Measurements from ENCODE around the gene ASTL. TPM values are rescaled to one million over a fixed set of nuclear protein-coding genes. Genes with fewer than 3 reads are reported as not detected.
A peak's percentile ranks its signal among the peaks of the same experiment; 100 is the strongest.

ASTL gene
- total and polyA plus RNA-seq, 2 of the 13 experiments (the other 11 are each of a cell fraction or from before 2014, with no cell fraction given), result not detected

- TF ChIP-seq, protein P1, sequence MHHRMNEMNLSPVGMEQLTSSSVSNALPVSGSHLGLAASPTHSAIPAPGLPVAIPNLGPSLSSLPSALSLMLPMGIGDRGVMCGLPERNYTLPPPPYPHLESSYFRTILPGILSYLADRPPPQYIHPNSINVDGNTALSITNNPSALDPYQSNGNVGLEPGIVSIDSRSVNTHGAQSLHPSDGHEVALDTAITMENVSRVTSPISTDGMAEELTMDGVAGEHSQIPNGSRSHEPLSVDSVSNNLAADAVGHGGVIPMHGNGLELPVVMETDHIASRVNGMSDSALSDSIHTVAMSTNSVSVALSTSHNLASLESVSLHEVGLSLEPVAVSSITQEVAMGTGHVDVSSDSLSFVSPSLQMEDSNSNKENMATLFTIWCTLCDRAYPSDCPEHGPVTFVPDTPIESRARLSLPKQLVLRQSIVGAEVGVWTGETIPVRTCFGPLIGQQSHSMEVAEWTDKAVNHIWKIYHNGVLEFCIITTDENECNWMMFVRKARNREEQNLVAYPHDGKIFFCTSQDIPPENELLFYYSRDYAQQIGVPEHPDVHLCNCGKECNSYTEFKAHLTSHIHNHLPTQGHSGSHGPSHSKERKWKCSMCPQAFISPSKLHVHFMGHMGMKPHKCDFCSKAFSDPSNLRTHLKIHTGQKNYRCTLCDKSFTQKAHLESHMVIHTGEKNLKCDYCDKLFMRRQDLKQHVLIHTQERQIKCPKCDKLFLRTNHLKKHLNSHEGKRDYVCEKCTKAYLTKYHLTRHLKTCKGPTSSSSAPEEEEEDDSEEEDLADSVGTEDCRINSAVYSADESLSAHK (CRISPR knock-in tag; IDR thresholded peaks at IDR 0.05; ENCODE audit: borderline replicate concordance), result no peak
- TF ChIP-seq ZNF567 (CRISPR knock-in tag; IDR thresholded peaks at IDR 0.05; ENCODE audit: borderline replicate concordance) (no peak), U2AF1 (optimal IDR thresholded peaks at IDR 0.05; ENCODE audit: low read depth, low read length) (no peak), SMAD1 (CRISPR knock-in tag; IDR thresholded peaks at IDR 0.05; ENCODE audit: borderline replicate concordance, low read depth) (no peak), ELF4 (CRISPR knock-in tag; IDR thresholded peaks at IDR 0.05; ENCODE audit: borderline replicate concordance) (no peak)
Observed at GRCh38 chr2:96120091-96120720, 18.1 kb downstream of the ASTL start (continued).

- FAIRE-seq, result no peak
- no peak for DNase-seq (ENCODE audit: low spot score)
- POLR2A ChIA-PET, result no interaction called here
- H3K4me2 ChIP-seq (ENCODE audit: low read depth, low read length), result no peak overlapping the region
- 50% methylated on average over 5 of the region's 5 CpGs for WGBS (ENCODE audit: low lambda C conversion rate)
- H2AFZ ChIP-seq (ENCODE audit: low read length), result no peak overlapping the region
- H3K9ac ChIP-seq (ENCODE audit: insufficient read depth, low read depth, low read length), result no peak overlapping the region
- H3K36me3 ChIP-seq (replicated peaks in 1 of 2; ENCODE audit: control insufficient read depth in 1 of 2, insufficient read depth in 2 of 2, low read length in 2 of 2), result no peaks in the 10 kb centered on the region
- in situ Hi-C loops (cut with HindIII; ENCODE audit: extremely low pct_ligation_motif_present, low pct_unique_long_range_greater_than_20kb) (loop anchor here (25.0 kb wide), 2 partner anchors 107 to 282 kb away; no protein-coding TSS in a partner anchor), intact Hi-C loops (cut with micrococcal nuclease; ENCODE audit: unreplicated experiment) (loop anchor here (10.0 kb wide), 2 partner anchors 55 to 95 kb away; no protein-coding TSS in a partner anchor)
- no peaks in the 10 kb centered on the region for H3K79me2 ChIP-seq (ENCODE audit: insufficient read depth, low read length)
- no peak overlapping the region for H3K27ac ChIP-seq (ENCODE audit: extremely low read length, insufficient read depth, low read length)
- H3K4me1 ChIP-seq (ENCODE audit: insufficient read depth, low read length), result peaks cover 15% of the 10 kb centered on the region; the same call in 1 of the 2 replicates
- no peak overlapping the region for H3K4me3 ChIP-seq (replicated peaks in 1 of 3; ENCODE audit: insufficient read depth in 1 of 3, low read depth in 2 of 3, low read length in 3 of 3)
- BruUV-seq (replicated peaks), result no TSS peak
- ATAC-seq, result no peak
- CTCF ChIA-PET (ENCODE audit: low intra/inter-chr PET ratio, low total read pairs), result no interaction called here
- H3K27me3 ChIP-seq (ENCODE audit: control insufficient read depth in 1 of 2, insufficient read depth in 2 of 2, low read length in 2 of 2), result peaks cover 26 to 85% of the 10 kb centered on the region in 2 experiments
- H3K9me3 ChIP-seq (ENCODE audit: low read length), result no peaks in the 10 kb centered on the region
- peak; percentile 49; the same call in 1 of the 2 replicates for TF ChIP-seq CEBPB (IDR thresholded peaks at IDR 0.05; ENCODE audit: borderline replicate concordance, low read depth, low read length)
- TF ChIP-seq HOMEZ (CRISPR knock-in tag; IDR thresholded peaks at IDR 0.05; ENCODE audit: low read depth), result no peak
- no peak for TF ChIP-seq FOXA3 (CRISPR knock-in tag; IDR thresholded peaks at IDR 0.05)
- TF ChIP-seq CTCF (CRISPR knock-in tag; IDR thresholded peaks at IDR 0.05), result peak; percentile 34
- no peak for TF ChIP-seq ZFY (CRISPR knock-in tag; IDR thresholded peaks at IDR 0.05)
- TF ChIP-seq CSRNP1 (CRISPR knock-in tag; IDR thresholded peaks at IDR 0.05), result no peak
- TF ChIP-seq ZNF20 (CRISPR knock-in tag; IDR thresholded peaks at IDR 0.05), result no peak
- TF ChIP-seq FOXA1 (IDR thresholded peaks at IDR 0.05), result no peak
- no peak for TF ChIP-seq FOXA1 (CRISPR knock-in tag; IDR thresholded peaks at IDR 0.05)
- H4K20me1 ChIP-seq (ENCODE audit: insufficient read depth, low read length), result no peaks in the 10 kb centered on the region
Observed at GRCh38 chr2:96119389-96119751, 18.9 kb downstream of the ASTL start.
